Activated CD8-positive, alpha-beta T cell treated with anti-CD3 and anti-CD28 coated beads, Interleukin-2, amount 10 ng/mL, durations not matched to agents 7 days and 5 days (primary cell): ENCODE data around the gene MAGOHB. TPM values are rescaled to one million over a fixed set of nuclear protein-coding genes. Genes with fewer than 3 reads are reported as not detected.

Experiments used
- ATAC-seq: fragments of 150-1000 bp; cut with Tn5 transposase; one replicate; pipeline ENCODE4 v1.10.0; 2021; ENCODE audit warnings: moderate library complexity
- CTCF ChIA-PET: fragments of 350-600 bp; sonication (Branson Sonifier 250); formaldehyde crosslinking; loops from one replicate; lab custom pipeline; 2021; ENCODE audit warnings: antibody characterized with exemption; lab: Charles Lee
- POLR2A ChIA-PET: fragments of 350-600 bp; sonication (Branson Sonifier 250); formaldehyde crosslinking; loops from one replicate; lab custom pipeline; 2021; ENCODE audit warnings: antibody characterized with exemption; lab: Charles Lee
- DNase-seq: peaks from one replicate; pipeline ENCODE4 v3.0.0-alpha.2; 2020
- H3K27ac Mint-ChIP-seq: one replicate; pipeline ENCODE4 v1.8.0; 2021; ENCODE audit warnings: mild to moderate bottlenecking, mixed read lengths
- H3K27me3 Mint-ChIP-seq: one replicate; pipeline ENCODE4 v1.8.0; 2021; ENCODE audit warnings: low read depth, mixed read lengths
- H3K36me3 Mint-ChIP-seq: one replicate; pipeline ENCODE4 v1.8.0; 2021; ENCODE audit warnings: low read depth, mixed read lengths
- H3K4me1 Mint-ChIP-seq: one replicate; pipeline ENCODE4 v1.8.0; 2021; ENCODE audit warnings: low read depth, mixed read lengths
- H3K4me3 Mint-ChIP-seq: one replicate; pipeline ENCODE4 v1.8.0; 2021; ENCODE audit warnings: mild to moderate bottlenecking, mixed read lengths
- H3K9me3 Mint-ChIP-seq: one replicate; pipeline ENCODE4 v1.8.0; 2022; ENCODE audit warnings: mixed read lengths; ENCODE audit not compliant: insufficient read depth
- total RNA-seq, 2 experiments: library from RNA; stranded (reverse); gene quantifications; one replicate each; pipeline ENCODE4 v1.2.3, GENCODE V29; 2021

MAGOHB gene
- total RNA-seq, 2 experiments from 2014 or later: 73.9 to 76.9 TPM

DNA sequence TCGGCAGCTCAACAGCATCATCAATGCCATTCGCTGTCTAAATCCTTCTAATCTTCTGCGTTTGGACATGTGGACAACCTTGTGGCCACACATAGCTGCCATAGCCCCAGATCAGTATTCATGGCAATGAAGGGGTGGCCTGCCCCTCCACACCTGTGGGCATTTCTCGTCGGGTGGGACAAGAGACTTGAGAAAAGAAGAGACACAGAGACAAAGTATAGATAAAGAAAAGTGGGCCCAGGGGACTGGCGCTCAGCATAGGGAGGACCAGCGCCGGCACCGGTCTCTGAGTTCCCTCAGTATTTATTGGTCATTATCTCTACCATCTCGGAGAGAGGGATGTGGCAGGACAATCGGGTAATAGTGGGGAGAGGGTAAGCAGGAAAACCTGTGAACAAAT is 42.3 kb downstream of the MAGOHB start:
- H3K27me3 Mint-ChIP-seq: no peaks in the 10 kb centered on the region
- H3K27ac Mint-ChIP-seq: no peak overlapping the region
- peaks cover 70% of the 10 kb centered on the region for H3K36me3 Mint-ChIP-seq
- CTCF ChIA-PET: no interaction called here
- no peak for DNase-seq
- H3K4me3 Mint-ChIP-seq: no peak overlapping the region
- H3K9me3 Mint-ChIP-seq: no peaks in the 10 kb centered on the region
- ATAC-seq: no peak
- POLR2A ChIA-PET: interaction anchor here (0.9 kb wide), 1 partner anchor 16 kb away, joined by 3 read pairs; no protein-coding TSS in a partner anchor
- peaks cover 40% of the 10 kb centered on the region for H3K4me1 Mint-ChIP-seq

DNA sequence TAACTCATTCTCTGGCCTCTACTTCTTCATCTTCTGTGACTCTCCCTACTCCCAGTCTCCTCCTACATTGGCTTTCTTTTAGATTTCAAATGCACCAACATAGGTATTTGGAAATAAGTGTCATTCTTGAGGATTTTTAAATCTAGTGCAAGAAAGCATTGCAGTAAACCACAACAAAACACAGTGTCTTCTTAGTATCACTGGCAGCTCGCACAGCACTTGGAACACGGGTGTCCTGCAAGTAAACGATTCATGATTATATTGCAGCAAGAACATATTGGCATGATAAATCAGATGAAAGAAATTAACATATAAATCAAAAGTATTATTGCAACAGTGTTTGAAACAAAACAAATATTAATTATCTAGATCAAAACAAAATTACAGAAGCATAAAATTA is 45.6 kb downstream of the MAGOHB start:
- peak overlapping the region; percentile 75 for H3K27ac Mint-ChIP-seq
- peaks cover 71% of the 10 kb centered on the region for H3K36me3 Mint-ChIP-seq
- POLR2A ChIA-PET: no interaction called here
- peaks cover 64% of the 10 kb centered on the region for H3K4me1 Mint-ChIP-seq
- CTCF ChIA-PET: interaction anchor here (2.1 kb wide), 1 partner anchor 201 kb away, joined by 8 read pairs; no protein-coding TSS in a partner anchor
- H3K27me3 Mint-ChIP-seq: no peaks in the 10 kb centered on the region
- no peak for DNase-seq
- peak overlapping the region; percentile 47 for H3K4me3 Mint-ChIP-seq
- ATAC-seq: peak; percentile 54
- H3K9me3 Mint-ChIP-seq: no peaks in the 10 kb centered on the region

DNA sequence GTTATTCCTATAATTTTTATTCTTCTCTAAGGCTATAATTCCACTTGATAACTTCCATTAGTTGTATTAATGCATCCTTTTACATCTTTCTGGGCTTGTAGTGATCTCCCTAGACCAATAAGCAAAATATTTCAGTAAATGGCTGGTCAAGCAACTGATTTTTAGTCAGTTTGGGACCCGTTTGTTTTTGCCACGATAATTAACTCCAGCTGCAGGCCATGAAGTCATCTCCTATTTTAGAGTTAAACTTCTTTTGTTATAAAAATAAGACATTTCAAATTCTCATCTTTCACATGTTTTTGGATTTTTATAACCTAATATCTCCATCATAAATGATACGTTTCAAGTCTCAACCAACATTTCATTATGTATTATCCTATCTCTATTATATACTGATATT is 49.4 kb downstream of the MAGOHB start:
- H3K4me1 Mint-ChIP-seq: peaks cover 79% of the 10 kb centered on the region
- no peak for DNase-seq
- no peaks in the 10 kb centered on the region for H3K9me3 Mint-ChIP-seq
- no peaks in the 10 kb centered on the region for H3K27me3 Mint-ChIP-seq
- ChIA-PET POLR2A (no interaction called here), CTCF (interaction anchor here (1.0 to 1.6 kb wide), 4 partner anchors 10 to 198 kb away, joined by 3 to 13 read pairs (median 4); no protein-coding TSS in a partner anchor)
- H3K27ac Mint-ChIP-seq: no peak overlapping the region
- H3K4me3 Mint-ChIP-seq: no peak overlapping the region
- no peak for ATAC-seq
- peaks cover 67% of the 10 kb centered on the region for H3K36me3 Mint-ChIP-seq

DNA sequence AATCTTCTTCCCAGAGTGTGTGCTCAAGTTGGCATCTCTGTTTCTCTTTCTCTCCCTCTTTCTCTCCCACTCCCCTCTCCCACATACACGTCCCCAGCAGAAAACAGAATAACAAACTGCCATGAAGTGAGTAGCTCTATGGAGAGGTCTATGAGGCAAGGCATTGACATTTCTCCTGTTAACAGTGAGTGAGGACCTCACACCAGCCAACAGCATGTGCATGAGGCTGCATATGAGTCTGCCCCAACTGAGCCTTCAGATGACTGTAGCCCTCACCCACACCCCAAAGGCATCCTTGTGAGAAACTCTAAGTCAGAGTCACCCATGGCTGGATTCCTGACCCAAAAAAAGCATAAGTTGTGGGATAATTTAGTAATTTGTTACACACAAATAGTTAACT is 50.4 kb downstream of the MAGOHB start:
- Mint-ChIP-seq H3K36me3 (peaks cover 71% of the 10 kb centered on the region), H3K9me3 (no peaks in the 10 kb centered on the region), H3K27ac (peak overlapping the region; percentile 27), H3K27me3 (no peaks in the 10 kb centered on the region), H3K4me3 (no peak overlapping the region), H3K4me1 (peaks cover 80% of the 10 kb centered on the region)
- CTCF ChIA-PET: interaction anchor here (0.9 to 3.0 kb wide), 7 partner anchors 11 to 326 kb away, joined by 3 to 23 read pairs (median 4); no protein-coding TSS in a partner anchor
- POLR2A ChIA-PET: interaction anchor here (1.2 kb wide), 1 partner anchor 9 kb away, joined by 4 read pairs; no protein-coding TSS in a partner anchor
- ATAC-seq (no peak), DNase-seq (no peak)

DNA sequence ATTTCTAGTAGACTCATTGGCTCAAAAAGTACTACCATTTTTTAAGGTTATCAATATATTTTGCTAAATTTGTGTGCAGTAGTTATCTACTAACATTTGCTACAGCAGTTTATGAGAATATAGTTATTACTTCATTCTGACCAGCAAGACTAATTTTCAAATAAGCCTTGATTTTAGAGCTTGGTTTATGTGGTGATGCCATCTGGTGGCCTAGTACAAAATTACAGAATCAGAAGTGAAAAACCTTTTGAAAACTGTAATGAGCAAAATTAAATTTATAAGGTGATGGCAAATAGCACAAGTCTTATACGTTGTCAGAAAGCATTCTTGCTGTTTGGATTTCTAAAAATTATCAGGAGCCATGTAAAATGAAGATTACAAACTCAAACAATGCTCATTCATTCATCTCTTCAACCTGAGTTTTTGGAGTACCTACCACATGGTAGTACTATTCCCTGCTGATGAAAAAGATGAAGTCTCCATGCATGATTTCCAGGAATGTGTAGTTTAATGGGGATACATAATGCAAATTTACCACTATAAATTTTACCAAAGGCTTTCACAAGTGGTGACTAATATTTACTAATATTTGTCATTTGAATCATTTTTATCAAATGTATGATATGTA is 51.0 kb downstream of the MAGOHB start:
- CTCF ChIA-PET: interaction anchor here (0.9 to 3.0 kb wide), 5 partner anchors 196 to 326 kb away, joined by 3 to 23 read pairs (median 10); no protein-coding TSS in a partner anchor
- H3K27me3 Mint-ChIP-seq: no peaks in the 10 kb centered on the region
- peaks cover 78% of the 10 kb centered on the region for H3K4me1 Mint-ChIP-seq
- peaks cover 72% of the 10 kb centered on the region for H3K36me3 Mint-ChIP-seq
- DNase-seq: peak; percentile 61
- H3K9me3 Mint-ChIP-seq: no peaks in the 10 kb centered on the region
- H3K4me3 Mint-ChIP-seq: peak overlapping the region; percentile 15
- POLR2A ChIA-PET: interaction anchor here (0.7 to 1.6 kb wide), 3 partner anchors 8 to 151 kb away, joined by 3 to 5 read pairs (median 4); no protein-coding TSS in a partner anchor
- ATAC-seq: no peak
- H3K27ac Mint-ChIP-seq: no peak overlapping the region

DNA sequence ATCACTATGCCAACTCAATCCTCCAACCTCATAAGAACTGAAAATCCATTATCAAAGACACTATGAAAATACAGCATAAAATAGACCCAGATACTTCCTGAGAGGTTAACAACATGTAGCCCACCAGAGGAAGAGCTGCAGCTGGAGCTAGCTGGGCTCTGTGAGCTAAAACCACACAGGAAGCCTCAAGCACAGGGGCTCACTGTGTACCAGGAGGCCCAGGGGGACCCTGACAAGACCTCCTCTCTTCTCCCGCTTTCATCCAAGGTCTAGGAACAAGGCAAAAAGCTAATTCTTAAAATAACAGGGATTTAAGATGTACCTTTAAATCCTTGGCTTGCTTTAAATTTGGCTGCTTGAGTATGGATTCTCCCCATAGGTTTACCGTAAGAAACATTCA is 54.2 kb downstream of the MAGOHB start:
- peak overlapping the region; percentile 85 for H3K27ac Mint-ChIP-seq
- POLR2A ChIA-PET: interaction anchor here (0.6 to 5.1 kb wide), 17 partner anchors 54 to 909 kb away, joined by 3 to 91 read pairs (median 5); partner anchors contain the start of genes CD69 and MAGOHB
- H3K4me1 Mint-ChIP-seq: peaks cover 58% of the 10 kb centered on the region
- CTCF ChIA-PET: interaction anchor here (0.8 to 2.8 kb wide), 12 partner anchors 10 to 745 kb away, joined by 3 to 9 read pairs (median 4); no protein-coding TSS in a partner anchor
- no peaks in the 10 kb centered on the region for H3K27me3 Mint-ChIP-seq
- ATAC-seq (peak; percentile 41), DNase-seq (peak; percentile 72)
- no peaks in the 10 kb centered on the region for H3K9me3 Mint-ChIP-seq
- peaks cover 67% of the 10 kb centered on the region for H3K36me3 Mint-ChIP-seq
- H3K4me3 Mint-ChIP-seq: peak overlapping the region; percentile 76

DNA sequence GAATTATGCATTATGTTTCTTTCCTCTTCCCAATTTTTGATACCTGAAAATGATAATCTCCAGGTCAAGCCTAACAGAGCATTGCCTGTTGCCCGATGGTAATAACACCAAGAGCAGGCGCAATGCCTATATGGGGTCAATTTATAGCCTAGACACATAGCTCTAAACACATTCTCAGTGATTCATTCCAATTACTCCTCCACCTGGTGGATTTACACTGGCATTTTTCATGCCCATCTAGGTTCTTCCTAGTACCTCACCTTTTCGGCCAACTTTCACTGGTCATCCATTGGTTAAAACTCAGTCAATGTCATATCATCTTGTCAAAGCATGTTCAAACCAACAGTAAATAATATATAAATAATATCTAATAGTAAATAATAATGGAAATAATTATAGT is 54.6 kb downstream of the MAGOHB start:
- peak overlapping the region; percentile 91 for H3K27ac Mint-ChIP-seq
- no peaks in the 10 kb centered on the region for H3K9me3 Mint-ChIP-seq
- DNase-seq (peak; percentile 35), ATAC-seq (no peak)
- CTCF ChIA-PET: interaction anchor here (0.6 to 2.8 kb wide), 15 partner anchors 9 to 800 kb away, joined by 3 to 9 read pairs (median 3); no protein-coding TSS in a partner anchor
- no peaks in the 10 kb centered on the region for H3K27me3 Mint-ChIP-seq
- peaks cover 58% of the 10 kb centered on the region for H3K4me1 Mint-ChIP-seq
- POLR2A ChIA-PET: interaction anchor here (1.0 to 5.1 kb wide), 18 partner anchors 55 to 909 kb away, joined by 3 to 91 read pairs (median 5); partner anchors contain the start of genes CD69, CLEC2B and MAGOHB
- H3K4me3 Mint-ChIP-seq: peak overlapping the region; percentile 82
- peaks cover 69% of the 10 kb centered on the region for H3K36me3 Mint-ChIP-seq

DNA sequence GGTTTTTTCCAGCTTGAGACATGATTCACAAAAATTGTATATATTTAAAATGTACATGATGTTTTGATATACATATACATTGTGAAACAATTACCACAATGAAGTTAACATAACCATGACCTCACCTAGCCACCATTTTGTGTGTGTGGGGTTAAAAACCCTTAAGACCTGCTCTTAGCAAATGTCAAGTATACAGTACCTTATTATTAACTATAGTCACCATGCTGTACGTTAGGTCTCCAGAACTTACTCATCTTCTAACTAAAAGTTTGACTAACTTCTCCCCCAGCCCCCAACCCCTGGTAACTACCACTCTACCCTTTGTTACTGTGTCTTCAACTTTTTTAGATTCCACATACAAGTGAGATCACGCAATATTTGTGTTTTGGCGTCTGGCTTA is 55.1 kb downstream of the MAGOHB start:
- no peak for ATAC-seq
- ChIA-PET POLR2A (interaction anchor here (0.8 to 5.1 kb wide), 15 partner anchors 55 to 909 kb away, joined by 3 to 91 read pairs (median 5); partner anchors contain the start of genes CD69, CLEC2B and MAGOHB), CTCF (interaction anchor here (0.6 to 2.8 kb wide), 8 partner anchors 58 to 800 kb away, joined by 3 to 9 read pairs (median 3); no protein-coding TSS in a partner anchor)
- peaks cover 73% of the 10 kb centered on the region for H3K36me3 Mint-ChIP-seq
- peak; percentile 58 for DNase-seq
- peak overlapping the region; percentile 82 for H3K4me3 Mint-ChIP-seq
- H3K4me1 Mint-ChIP-seq: peaks cover 59% of the 10 kb centered on the region
- peak overlapping the region; percentile 91 for H3K27ac Mint-ChIP-seq
- H3K27me3 Mint-ChIP-seq: no peaks in the 10 kb centered on the region
- H3K9me3 Mint-ChIP-seq: no peaks in the 10 kb centered on the region

DNA sequence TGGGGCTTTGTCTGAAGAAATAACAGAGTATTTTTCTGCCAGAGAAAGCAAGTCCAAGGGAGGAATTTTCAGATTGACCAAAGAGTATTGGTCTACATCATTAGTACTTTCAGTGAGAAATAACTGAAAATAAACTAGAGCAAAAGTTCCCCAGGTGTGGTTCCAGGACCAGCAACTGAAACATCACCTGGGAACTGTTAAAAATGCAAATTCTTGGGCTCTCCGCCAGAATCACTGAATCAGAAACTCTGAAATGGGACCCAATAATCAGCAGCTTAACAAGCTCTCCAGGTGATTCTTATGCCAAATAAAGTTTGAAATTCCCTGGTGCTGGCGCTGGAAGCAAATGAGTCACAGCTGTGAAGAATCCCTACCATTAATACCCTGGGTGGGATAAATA is 55.6 kb downstream of the MAGOHB start:
- CTCF ChIA-PET: interaction anchor here (0.9 to 2.8 kb wide), 5 partner anchors 58 to 799 kb away, joined by 3 to 9 read pairs (median 3); no protein-coding TSS in a partner anchor

DNA sequence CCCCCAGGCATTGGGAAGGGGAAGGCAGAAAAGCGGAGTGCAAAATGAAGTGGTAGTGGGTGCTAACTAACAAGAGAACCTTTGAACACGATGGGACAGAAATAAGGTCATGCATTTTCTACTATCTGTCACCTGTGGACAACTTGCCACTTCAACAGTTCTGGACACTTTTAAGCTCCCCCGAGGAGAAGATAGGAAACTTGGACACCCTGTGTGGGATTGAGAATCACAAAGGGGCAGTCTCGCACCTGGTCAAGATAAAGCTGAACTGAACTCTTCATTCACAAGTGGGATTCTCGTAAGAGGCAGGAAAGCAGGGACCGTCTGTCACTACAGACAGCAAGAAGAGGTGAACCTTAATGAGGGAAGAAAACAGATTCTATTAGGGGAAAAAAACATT is 56.1 kb downstream of the MAGOHB start:
- Mint-ChIP-seq H3K9me3 (peaks cover 6% of the 10 kb centered on the region), H3K4me3 (peak overlapping the region; percentile 82), H3K36me3 (peaks cover 76% of the 10 kb centered on the region), H3K27me3 (no peaks in the 10 kb centered on the region), H3K27ac (peak overlapping the region; percentile 91), H3K4me1 (peaks cover 60% of the 10 kb centered on the region)
- POLR2A ChIA-PET: interaction anchor here (0.8 to 5.1 kb wide), 14 partner anchors 150 to 903 kb away, joined by 3 to 91 read pairs (median 4); partner anchors contain the start of genes CD69 and CLEC2B
- no peak for ATAC-seq
- CTCF ChIA-PET: interaction anchor here (0.9 to 1.4 kb wide), 3 partner anchors 107 to 190 kb away, joined by 3 to 4 read pairs (median 3); no protein-coding TSS in a partner anchor
- peak; percentile 35 for DNase-seq

More for the DNA sequence above, 55.6 kb downstream of the MAGOHB start:
- ATAC-seq: no peak
- Mint-ChIP-seq H3K9me3 (peaks cover 3% of the 10 kb centered on the region), H3K36me3 (peaks cover 75% of the 10 kb centered on the region), H3K27ac (peak overlapping the region; percentile 91), H3K4me3 (peak overlapping the region; percentile 82), H3K27me3 (no peaks in the 10 kb centered on the region), H3K4me1 (peaks cover 60% of the 10 kb centered on the region)
- DNase-seq: no peak
- POLR2A ChIA-PET: interaction anchor here (0.8 to 5.1 kb wide), 17 partner anchors 56 to 908 kb away, joined by 3 to 91 read pairs (median 4); partner anchors contain the start of genes CD69, CLEC2B and MAGOHB
